Liver (tissue), 9 donors: ENCODE data around the gene OR3A3. TPM values are rescaled to one million over a fixed set of nuclear protein-coding genes. Genes with fewer than 3 reads are reported as not detected.

Source experiments
- DNase-seq: peaks from one replicate; pipeline ENCODE4 v3.0.0-alpha.2; 2017; ENCODE audit warnings: low spot score
- H3K27ac ChIP-seq, 2 donors: one replicate each; pipeline ENCODE4 v1.7.0; 2013; ENCODE audit warnings: inconsistent platforms in 2 of 2, low read length in 2 of 2, control low read depth in 1 of 2, low read depth in 1 of 2, mild to moderate bottlenecking in 1 of 2
- H3K27me3 ChIP-seq, 4 donors: one replicate each; pipeline versions ENCODE4 v1.6.1 to v1.7.0; 2013; ENCODE audit warnings: low read length in 3 of 4, inconsistent platforms in 1 of 4, mild to moderate bottlenecking in 1 of 4, moderate library complexity in 1 of 4; ENCODE audit not compliant: control insufficient read depth in 4 of 4, insufficient read depth in 4 of 4
- H3K36me3 ChIP-seq, 4 donors: one replicate each; pipeline versions ENCODE4 v1.6.1 to v1.7.0; 2013; ENCODE audit warnings: low read length in 3 of 4, mild to moderate bottlenecking in 3 of 4, low read depth in 1 of 4, moderate library complexity in 1 of 4; ENCODE audit not compliant: control insufficient read depth in 4 of 4, insufficient read depth in 3 of 4
- H3K4me1 ChIP-seq, 4 donors: one replicate each; pipeline versions ENCODE4 v1.6.1 to v1.7.0; 2013; ENCODE audit warnings: low read length in 3 of 4, mild to moderate bottlenecking in 3 of 4, moderate library complexity in 1 of 4; ENCODE audit not compliant: control insufficient read depth in 4 of 4, insufficient read depth in 4 of 4
- H3K4me3 ChIP-seq, 3 donors: one replicate each; pipeline versions ENCODE4 v1.6.1 to v1.7.0; 2013; ENCODE audit warnings: low read length in 3 of 3, control low read depth in 1 of 3, low read depth in 1 of 3, mild to moderate bottlenecking in 1 of 3
- H3K9ac ChIP-seq, 2 donors: one replicate each; pipeline ENCODE4 v1.7.0; 2013; ENCODE audit warnings: low read length in 2 of 2, mild to moderate bottlenecking in 2 of 2, moderate library complexity in 2 of 2, control low read depth in 1 of 2, low read depth in 1 of 2
- H3K9me3 ChIP-seq, 4 donors: one replicate each; pipeline versions ENCODE4 v1.6.1 to v1.7.0; 2013; ENCODE audit warnings: low read length in 3 of 4; ENCODE audit not compliant: control insufficient read depth in 4 of 4
- EGR1 ChIP-seq, 2 donors: IDR thresholded peaks; 2 replicates each; pipeline ENCODE4 v1.6.1; 2016 to 2018; ENCODE audit warnings: antibody characterized with exemption in 2 of 2, low read depth in 2 of 2
- FOXA1 ChIP-seq: IDR thresholded peaks from 2 replicates; pipeline ENCODE4 v1.6.1; 2016; ENCODE audit warnings: antibody characterized with exemption
- FOXA2 ChIP-seq: IDR thresholded peaks from 2 replicates; pipeline ENCODE4 v1.6.1; 2016; ENCODE audit warnings: antibody characterized with exemption
- GABPA ChIP-seq, 2 donors: IDR thresholded peaks in 1 of 2; conservative IDR thresholded peaks in 1 of 2; 2 replicates each; pipeline ENCODE4 v1.6.1; 2016; ENCODE audit warnings: antibody characterized with exemption in 2 of 2, mild to moderate bottlenecking in 1 of 2, moderate library complexity in 1 of 2
- HNF4A ChIP-seq, 2 donors: conservative IDR thresholded peaks; 2 replicates each; pipeline ENCODE4 v1.6.1; 2016; ENCODE audit warnings: antibody characterized with exemption in 2 of 2, mild to moderate bottlenecking in 2 of 2
- HNF4G ChIP-seq: IDR thresholded peaks from 2 replicates; pipeline ENCODE4 v1.6.1; 2016; ENCODE audit warnings: antibody characterized with exemption
- JUND ChIP-seq, 2 donors: IDR thresholded peaks; 2 replicates each; pipeline ENCODE4 v1.6.1; 2016; ENCODE audit warnings: antibody characterized with exemption in 2 of 2
- NR2F2 ChIP-seq: IDR thresholded peaks from 2 replicates; pipeline ENCODE4 v1.6.1; 2016; ENCODE audit warnings: antibody characterized with exemption
- RAD21 ChIP-seq, 2 donors: IDR thresholded peaks; 2 replicates each; pipeline ENCODE4 v1.6.1; 2016; ENCODE audit warnings: antibody characterized with exemption in 2 of 2, mild to moderate bottlenecking in 2 of 2
- REST ChIP-seq: IDR thresholded peaks from 2 replicates; pipeline ENCODE4 v1.6.1; 2016; ENCODE audit warnings: antibody characterized with exemption, mild to moderate bottlenecking
- RXRA ChIP-seq, 2 donors: IDR thresholded peaks; 2 replicates each; pipeline ENCODE4 v1.6.1; 2017 to 2018; ENCODE audit warnings: antibody characterized with exemption in 2 of 2, mild to moderate bottlenecking in 1 of 2
- SP1 ChIP-seq: IDR thresholded peaks from 2 replicates; pipeline ENCODE4 v1.6.1; 2018; ENCODE audit warnings: antibody characterized with exemption, mild to moderate bottlenecking
- TAF1 ChIP-seq: conservative IDR thresholded peaks from 2 replicates; pipeline ENCODE4 v1.6.1; 2016; ENCODE audit warnings: antibody characterized with exemption, mild to moderate bottlenecking
- YY1 ChIP-seq: IDR thresholded peaks from 2 replicates; pipeline ENCODE4 v1.6.1; 2016; ENCODE audit warnings: antibody characterized with exemption, mild to moderate bottlenecking
- ZBTB33 ChIP-seq: IDR thresholded peaks from 2 replicates; pipeline ENCODE4 v1.6.1; 2016; ENCODE audit warnings: antibody characterized with exemption
- WGBS: extraction: QIAGEN DNeasy Blood & Tissue Kit; methylation state at CpG from one replicate; pipeline ENCODE4 v1.1.7; 2013; 5-methylcytosine and 5-hydroxymethylcytosine counted together
- polyA plus RNA-seq, 2 donors: library from polyadenylated mRNA; stranded (reverse) in 1 of 2; unstranded in 1 of 2; fragments of 200-250 nt in 1 of 2; fragments of >200 nt in 1 of 2; fragmentation: Nextera tagmentation in 1 of 2; extraction: Ambion mirVana in 1 of 2; gene quantifications; one replicate each; pipeline versions ENCODE4 v1.2.1 to v1.2.3, GENCODE V29; 2013 to 2015
- total RNA-seq, 2 donors: library from RNA; depleted of rRNA; stranded (reverse); fragments of >200 nt; gene quantifications; one replicate each; pipeline ENCODE4 v1.2.3, GENCODE V29; 2014
- TF ChIP-seq, protein P1 (sequence below): IDR thresholded peaks from 2 replicates; pipeline ENCODE4 v1.6.1; 2016; ENCODE audit warnings: antibody characterized with exemption
- TF ChIP-seq, protein P2 (sequence below): IDR thresholded peaks from 2 replicates; pipeline ENCODE4 v1.6.1; 2016; ENCODE audit warnings: antibody characterized with exemption
- TF ChIP-seq, protein P3 (sequence below): fragments of 150-350 bp; IDR thresholded peaks from 2 replicates; pipeline ENCODE4 v1.5.1; 2017; ENCODE audit warnings: improper control_type of control experiment, low read depth, low read length; ENCODE audit not compliant: missing input control
- donor health status: healthy.
- donor health status: healthy.
- donor health status: healthy.
- donor health status: healthy.
- donor health status: healthy.

Gene OR3A3
- total and polyA plus RNA-seq, 4 donors = not detected

- TF ChIP-seq FOXA1 = no peak
- TF ChIP-seq RXRA (IDR thresholded peaks at IDR 0.05) = no peak
- TF ChIP-seq GABPA (IDR thresholded peaks at IDR 0.05 in 1 of 2, conservative IDR thresholded peaks at IDR 0.05 in 1 of 2) = no peak
- TF ChIP-seq, protein P1, sequence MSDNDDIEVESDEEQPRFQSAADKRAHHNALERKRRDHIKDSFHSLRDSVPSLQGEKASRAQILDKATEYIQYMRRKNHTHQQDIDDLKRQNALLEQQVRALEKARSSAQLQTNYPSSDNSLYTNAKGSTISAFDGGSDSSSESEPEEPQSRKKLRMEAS = no peak
- no peak for TF ChIP-seq HNF4G
- no peak for TF ChIP-seq SP1
- no peak for TF ChIP-seq FOXA2
- no peak for TF ChIP-seq TAF1
- no peak for TF ChIP-seq JUND (IDR thresholded peaks at IDR 0.05)
- TF ChIP-seq, protein P2, sequence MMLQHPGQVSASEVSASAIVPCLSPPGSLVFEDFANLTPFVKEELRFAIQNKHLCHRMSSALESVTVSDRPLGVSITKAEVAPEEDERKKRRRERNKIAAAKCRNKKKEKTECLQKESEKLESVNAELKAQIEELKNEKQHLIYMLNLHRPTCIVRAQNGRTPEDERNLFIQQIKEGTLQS = no peak
- no peak for TF ChIP-seq RAD21 (IDR thresholded peaks at IDR 0.05)
- TF ChIP-seq NR2F2 = no peak
- no peak for TF ChIP-seq REST
- TF ChIP-seq, protein P3, sequence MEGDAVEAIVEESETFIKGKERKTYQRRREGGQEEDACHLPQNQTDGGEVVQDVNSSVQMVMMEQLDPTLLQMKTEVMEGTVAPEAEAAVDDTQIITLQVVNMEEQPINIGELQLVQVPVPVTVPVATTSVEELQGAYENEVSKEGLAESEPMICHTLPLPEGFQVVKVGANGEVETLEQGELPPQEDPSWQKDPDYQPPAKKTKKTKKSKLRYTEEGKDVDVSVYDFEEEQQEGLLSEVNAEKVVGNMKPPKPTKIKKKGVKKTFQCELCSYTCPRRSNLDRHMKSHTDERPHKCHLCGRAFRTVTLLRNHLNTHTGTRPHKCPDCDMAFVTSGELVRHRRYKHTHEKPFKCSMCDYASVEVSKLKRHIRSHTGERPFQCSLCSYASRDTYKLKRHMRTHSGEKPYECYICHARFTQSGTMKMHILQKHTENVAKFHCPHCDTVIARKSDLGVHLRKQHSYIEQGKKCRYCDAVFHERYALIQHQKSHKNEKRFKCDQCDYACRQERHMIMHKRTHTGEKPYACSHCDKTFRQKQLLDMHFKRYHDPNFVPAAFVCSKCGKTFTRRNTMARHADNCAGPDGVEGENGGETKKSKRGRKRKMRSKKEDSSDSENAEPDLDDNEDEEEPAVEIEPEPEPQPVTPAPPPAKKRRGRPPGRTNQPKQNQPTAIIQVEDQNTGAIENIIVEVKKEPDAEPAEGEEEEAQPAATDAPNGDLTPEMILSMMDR = no peak
- no peak for TF ChIP-seq ZBTB33
- no peak for TF ChIP-seq HNF4A (conservative IDR thresholded peaks at IDR 0.05)
- TF ChIP-seq YY1 = no peak
- TF ChIP-seq EGR1 (IDR thresholded peaks at IDR 0.05; ENCODE audit: low read depth in 2 of 2) = no peak
- Histone ChIP-seq H3K27me3 (no peaks in the 10 kb centered on the region), H3K4me3 (no peak within 1 kb of the TSS), H3K9me3 (no peaks in the 10 kb centered on the region), H3K9ac (no peak within 1 kb of the TSS), H3K36me3 (no peaks in the 10 kb centered on the region), H3K27ac (no peak within 1 kb of the TSS), H3K4me1 (no peaks in the 10 kb centered on the region)
- no peak for DNase-seq
- WGBS = 70% methylated on average over 3 of the region's 3 CpGs
Measured at GRCh38 chr17:3433741-3434140, 22.6 kb downstream of the OR3A3 start, which contains the start of gene OR1E2. Gene OR1E2, minus strand, starts transcription at chr17:3433841. Its CDS starts 0 bp downstream, at chr17:3433841.
